ENCODE measurements around the gene LRGUK. TPM values are rescaled to one million over a fixed set of nuclear protein-coding genes. Genes with fewer than 3 reads are reported as not detected.
A peak's percentile ranks its signal among the peaks of the same experiment; 100 is the strongest.

Gene LRGUK
- total RNA-seq, 1 donor from 2014 or later: 2.2 TPM

DNA sequence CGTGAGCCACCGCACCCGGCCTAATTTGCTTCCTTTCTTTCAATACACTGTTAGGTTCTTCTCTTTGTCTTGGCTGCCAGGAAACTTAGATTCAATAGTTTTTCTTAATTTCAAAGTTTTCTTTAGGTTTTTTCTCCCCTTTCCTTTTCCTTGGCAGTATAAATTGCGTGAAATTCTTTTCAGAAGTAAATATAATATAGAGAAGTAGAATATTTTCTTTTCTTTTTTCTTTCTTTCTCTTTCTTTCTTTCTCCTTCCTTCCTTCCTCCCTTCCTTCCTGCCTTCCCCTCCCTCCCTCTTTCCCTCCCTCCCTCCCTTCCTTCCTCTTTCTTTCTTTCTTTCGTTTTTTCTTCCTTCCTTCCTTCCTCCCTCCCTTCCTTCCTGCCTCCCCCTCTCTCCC lies 1.7 kb downstream of the LRGUK start:
- DNase-seq (ENCODE audit: low spot score): no peak

DNA sequence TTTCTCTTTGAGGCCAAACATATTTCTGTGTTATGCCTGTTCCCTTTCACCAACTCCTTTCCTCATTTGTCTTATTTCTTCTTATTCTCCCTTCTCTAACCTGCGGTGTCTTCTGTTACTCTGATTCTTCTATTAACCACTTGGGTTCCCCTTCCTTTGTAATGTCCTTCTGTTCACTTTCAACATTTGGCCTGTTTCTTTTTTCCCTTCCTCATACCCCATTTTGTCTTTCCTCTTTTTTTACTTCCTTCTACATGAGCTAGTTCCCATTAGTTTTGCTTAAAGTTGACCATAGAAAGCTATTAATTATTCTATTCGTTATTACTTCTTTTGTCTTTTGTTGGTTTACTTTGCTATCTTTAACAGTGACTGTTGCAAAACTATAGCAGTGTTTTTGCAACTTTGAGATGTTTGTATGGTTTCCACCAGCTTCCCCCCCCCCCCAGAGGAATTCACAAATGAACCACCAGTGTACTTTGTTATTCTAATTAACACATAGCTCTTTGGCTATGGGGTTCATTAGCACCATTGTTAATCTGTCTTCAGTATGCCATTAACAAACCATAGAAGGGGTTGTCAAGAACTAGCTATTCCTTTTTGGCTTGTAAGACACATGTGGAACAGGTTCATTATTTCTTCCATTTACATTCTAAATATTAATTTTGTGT lies 2.9 kb downstream of the LRGUK start:
- no peak for DNase-seq (ENCODE audit: low spot score)

DNA sequence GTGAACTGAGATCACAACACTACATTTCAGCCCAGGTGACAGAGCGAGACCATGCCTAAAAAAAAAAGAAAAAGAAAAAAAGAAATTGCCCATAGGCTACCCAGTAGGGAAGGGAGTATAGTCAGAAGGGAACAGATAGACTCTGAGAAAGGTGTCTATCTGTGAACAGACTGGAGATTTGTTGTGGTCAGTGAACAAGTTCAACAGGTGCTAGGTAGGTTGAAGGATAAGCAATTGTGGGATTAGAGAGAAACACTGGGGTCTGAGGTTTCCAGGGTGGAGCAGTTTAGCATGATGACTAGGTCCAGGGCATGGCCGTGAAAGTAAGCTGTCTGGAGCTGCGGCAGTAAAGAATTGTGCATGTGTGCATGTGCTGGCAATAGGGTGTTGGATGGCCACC lies 6.9 kb downstream of the LRGUK start:
- no peak for DNase-seq (ENCODE audit: low spot score)

DNA sequence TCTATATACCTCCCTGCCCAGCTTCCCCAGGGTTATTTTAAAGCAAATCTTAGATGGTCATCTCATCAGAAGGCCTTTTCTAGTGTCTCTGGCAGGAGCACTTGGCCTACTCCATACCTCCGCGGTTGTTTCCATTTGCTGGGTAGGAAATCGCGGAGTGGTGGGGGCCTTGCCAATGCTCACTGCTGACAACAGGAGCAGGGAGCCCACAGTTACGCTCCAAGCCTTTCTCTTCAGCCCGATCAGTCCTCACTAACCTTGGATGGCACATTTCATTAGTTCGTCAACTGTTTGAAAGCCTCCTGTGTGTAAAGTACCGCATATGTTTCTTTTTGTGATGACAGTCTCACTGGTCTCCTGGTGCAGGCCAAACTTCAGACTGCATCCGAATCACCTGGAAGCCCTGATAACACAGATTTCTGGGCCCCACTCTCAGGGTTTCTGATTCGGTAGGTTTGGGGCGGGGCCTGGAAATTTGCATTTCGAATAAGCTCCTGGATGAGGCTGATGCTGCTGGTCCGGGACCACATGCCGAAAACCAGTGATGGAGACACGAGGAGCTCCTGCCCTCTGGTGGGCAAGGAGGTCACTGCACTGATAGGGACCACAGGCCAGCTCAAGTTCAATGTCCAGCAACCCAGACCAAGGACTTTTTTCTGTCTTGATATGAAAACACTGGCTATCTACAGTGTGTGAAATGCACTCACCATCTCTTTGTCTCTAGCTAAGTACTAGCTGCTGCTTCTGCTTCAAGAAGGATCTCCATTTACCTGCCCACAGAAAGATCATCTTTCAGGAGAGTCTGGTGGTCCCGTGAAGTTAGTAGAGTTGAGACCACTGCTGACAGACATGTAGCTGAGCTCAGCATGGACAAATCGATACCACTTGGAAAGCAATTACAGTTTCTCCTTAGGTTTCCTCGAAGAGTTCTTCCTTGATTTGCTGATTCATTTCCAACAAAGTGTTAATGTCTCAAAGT lies 14.0 kb downstream of the LRGUK start:
- DNase-seq (ENCODE audit: low spot score): peak; percentile 68

DNA sequence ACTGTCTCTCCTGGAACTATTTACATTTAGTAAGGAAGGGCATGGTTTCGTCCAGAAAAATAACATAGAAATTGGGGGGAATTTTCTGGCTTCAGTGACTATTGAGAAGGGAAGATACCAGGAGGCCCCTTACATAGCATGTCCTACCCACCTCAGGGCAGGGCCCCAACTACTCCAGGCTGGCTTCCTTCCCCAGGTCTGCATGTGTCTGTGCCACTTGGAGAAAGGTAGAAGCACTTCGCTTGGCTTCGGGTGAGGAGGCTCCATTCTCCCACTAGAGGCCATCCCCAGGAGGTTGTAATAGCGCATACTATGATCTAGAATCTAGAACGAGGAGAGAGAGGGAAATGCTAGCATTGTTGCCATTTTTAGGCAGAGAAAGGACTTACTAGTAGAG lies 14.7 kb downstream of the LRGUK start:
- DNase-seq (ENCODE audit: low spot score): no peak

DNA sequence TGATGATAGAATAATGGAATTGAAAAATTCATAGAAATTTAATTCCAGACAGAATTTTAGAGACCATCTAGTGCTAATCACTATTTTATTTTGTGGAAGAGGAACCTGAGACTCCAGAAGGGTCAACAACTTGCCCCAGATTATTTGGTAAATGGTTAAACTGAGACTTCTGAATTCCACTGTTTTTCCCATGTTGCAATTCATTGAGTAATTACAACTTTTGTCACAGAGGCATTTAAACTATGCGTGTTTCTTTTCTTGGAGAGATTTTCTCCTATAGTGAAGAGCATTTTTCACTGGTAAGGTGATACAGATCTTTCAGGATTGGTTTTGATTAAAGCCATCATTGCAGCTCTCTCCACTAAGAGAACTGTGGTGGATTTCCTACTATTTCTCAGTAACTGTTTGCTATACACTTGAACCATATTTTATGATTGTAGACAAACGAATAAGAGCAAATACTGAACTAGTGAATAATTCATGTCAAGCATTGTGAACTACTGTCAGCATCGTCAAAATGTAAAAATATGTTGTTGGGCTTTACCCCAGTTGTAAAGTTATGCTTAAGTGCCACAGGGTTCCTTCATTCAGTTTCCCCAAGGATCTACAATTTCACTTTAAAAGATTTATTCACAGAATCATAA lies 26.5 kb downstream of the LRGUK start:
- no peak for DNase-seq (ENCODE audit: low spot score)

DNA sequence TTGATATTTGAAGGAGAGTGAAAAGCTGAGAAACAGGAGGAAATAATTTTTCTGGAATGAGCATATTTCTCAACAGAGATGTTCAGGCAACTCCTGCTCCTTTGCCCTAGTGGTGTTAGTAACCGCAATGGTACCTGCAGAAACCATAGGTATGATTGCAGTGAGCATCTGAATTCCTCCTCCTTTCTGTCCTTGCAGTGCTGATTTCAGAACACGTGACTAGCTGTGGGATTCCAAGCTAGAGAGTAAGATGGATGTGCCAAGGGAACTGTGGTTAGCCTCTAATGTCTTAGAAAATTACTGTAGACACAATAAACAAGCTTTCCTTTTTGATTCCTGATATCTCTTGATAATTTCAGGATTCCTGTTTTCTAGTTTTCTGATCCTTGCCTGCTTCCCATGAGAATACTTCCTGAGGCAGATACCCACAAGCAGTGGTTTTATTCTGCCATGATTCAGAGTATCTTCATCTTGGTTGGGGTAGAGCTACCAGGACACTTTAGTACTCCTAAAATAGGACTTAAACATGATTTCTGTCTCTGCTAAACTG lies 27.5 kb downstream of the LRGUK start:
- no peak for DNase-seq (ENCODE audit: low spot score)

DNA sequence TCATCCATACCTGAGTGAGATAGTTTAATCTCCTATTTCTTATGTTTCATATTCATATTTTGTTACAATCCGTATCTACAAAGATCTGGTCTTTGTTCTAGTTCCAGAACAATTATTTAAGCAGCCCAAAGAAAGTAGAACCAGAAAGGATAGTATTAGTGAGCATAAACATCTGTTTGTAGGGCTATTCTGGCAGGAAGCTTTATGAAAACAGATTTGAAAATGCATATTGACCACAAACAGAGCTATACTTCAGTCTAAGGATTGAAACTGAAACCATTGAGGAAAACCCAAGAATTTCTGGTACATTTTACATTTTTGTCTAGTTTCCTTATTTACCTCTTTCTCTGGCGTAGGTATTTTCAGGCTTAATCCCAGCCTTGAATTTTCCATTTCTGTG lies 28.1 kb downstream of the LRGUK start:
- DNase-seq (ENCODE audit: low spot score): no peak

DNA sequence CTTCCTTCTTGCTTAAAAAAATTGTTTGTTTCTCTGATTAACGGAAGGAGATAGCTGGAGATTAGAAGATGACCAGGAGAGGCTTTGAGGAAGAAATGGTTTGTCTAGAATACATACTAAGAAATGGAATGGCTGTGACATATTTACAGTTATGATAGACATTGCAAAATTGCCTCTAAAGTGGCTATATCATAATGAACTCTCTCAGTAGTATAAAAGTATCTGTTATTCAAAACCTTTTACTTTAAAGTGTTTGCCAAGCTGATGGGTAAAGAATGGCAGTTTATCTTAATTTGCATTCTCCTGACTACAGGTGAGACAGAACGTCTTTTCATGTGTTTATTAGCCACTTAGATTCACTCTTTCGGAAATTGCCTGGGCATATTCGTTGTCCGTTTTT lies 28.7 kb downstream of the LRGUK start:
- DNase-seq (ENCODE audit: low spot score): no peak

DNA sequence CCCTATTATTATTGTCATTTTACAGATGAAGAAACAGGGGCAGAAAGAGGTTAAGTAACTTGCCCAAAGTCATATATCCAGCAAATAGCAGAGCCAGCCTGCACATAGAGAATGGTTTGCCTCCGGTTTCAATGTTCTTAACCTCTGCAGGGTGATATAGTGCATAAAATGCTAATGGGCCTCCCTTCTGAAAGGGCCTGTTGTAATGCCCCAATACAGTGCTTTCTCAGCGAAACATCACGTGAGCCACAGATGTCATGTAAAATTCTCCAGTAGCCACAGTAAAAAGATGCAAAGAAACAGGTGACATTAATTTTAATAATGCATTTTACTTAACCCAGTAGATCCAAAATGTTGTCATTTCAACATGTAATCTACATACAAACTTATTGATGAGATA lies 38.1 kb downstream of the LRGUK start:
- DNase-seq (ENCODE audit: low spot score): no peak

DNA sequence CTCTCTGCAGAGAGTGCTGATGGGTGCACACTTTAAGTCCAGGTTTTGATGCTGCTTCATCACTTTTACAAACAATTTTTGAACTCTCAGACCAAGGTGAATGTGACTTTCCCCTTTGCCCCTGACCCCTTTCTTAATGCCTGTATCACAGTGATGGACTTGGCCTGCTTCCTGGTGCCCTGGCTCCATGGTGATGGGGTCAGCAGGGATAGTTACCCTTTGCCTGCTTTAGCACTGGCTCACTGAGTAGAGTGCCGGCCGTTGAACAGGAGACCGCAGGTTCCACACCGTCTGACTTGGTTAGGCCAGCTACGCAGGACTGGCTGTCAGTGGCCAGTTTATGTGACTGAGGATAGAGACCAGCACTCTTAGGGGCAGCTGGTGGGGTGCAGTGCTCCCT lies 40.1 kb downstream of the LRGUK start:
- DNase-seq (ENCODE audit: low spot score): no peak

DNA sequence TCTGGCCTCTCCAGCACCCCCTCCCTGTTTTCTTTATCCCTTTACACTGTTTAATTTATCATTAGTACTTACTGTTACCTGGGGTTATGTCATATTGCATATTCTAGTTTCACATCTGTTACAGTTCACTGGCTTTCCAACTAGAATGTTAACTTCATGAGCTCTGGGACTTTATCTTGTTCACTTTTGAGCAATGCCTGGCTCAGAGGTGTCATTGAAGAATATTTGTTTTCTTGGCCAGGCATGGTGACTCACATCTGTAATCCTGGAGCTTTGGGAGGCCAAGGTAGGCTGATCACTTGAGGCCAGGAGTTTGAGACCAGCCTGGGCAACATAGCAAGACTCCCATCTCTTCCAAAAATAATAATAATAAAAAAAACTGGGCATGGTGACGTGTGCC lies 40.7 kb downstream of the LRGUK start:
- no peak for DNase-seq (ENCODE audit: low spot score)

DNA sequence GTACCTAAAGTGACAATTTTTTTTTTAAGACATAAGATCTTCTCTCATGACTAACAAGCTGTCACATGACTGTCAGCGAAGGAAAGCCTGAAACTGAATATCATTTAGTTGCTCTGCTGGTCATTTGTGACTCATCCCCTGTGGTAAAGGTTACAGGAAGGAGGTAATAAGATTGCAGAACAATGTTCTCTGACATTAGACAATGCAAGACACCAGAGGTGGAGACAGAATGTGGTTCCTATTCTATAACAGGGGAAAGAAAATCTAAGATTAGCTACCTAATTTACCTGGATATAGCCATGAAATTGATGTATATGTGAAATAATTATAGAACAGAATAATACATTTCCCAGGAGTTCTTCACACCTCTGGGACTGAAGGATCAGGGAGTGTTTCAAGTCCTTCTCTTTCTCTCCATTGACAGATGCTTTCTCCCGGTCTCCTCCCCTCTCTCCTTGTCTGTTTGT lies 47.7 kb downstream of the LRGUK start:
- no peak for DNase-seq (ENCODE audit: low spot score)

DNA sequence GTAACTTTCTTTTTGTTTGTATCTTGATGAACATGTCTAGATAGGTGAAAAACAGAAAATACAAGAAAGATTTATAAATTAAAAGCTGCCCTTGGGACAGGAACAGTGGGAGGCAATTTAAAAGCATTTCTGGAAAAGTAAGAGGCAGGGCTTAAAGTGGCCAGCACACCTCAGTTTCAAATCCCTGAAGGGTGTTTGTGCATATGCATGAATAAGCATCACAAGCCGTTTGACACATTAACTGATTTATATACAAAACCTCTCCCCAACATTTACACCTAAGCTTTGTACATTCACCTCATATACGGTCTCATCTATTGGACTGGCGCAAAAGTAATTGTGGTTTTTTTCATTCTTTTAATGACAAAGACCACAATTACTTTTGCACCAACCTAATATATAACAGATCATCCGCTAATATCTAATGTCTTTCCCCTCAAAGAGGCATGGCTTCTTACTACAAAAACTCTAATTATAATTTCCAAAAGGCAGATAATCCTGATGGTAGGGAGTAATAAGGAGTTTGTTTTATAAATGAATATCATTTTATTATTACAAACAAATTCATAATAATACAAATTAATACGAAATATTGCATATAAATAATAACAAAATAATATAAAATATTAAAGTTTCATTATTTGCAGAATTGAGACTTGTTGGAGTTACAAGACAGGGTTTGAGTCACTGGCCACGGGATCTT lies 48.3 kb downstream of the LRGUK start:
- no peak for DNase-seq (ENCODE audit: low spot score)

DNA sequence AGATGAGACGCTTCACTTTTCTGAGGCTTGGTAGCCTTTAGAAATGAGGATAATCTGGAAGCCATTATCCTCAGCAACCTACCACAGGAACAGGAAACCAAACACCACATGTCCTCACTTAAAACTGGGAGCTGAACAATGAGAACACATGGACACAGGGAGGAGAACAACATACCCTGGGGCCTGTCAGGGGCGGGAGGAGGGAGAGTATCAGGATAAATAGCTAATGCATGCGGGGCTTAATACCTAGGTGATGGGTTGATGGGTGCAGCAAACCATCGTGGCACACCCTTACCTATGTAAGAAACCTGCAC lies 48.9 kb downstream of the LRGUK start:
- DNase-seq (ENCODE audit: low spot score): no peak

DNA sequence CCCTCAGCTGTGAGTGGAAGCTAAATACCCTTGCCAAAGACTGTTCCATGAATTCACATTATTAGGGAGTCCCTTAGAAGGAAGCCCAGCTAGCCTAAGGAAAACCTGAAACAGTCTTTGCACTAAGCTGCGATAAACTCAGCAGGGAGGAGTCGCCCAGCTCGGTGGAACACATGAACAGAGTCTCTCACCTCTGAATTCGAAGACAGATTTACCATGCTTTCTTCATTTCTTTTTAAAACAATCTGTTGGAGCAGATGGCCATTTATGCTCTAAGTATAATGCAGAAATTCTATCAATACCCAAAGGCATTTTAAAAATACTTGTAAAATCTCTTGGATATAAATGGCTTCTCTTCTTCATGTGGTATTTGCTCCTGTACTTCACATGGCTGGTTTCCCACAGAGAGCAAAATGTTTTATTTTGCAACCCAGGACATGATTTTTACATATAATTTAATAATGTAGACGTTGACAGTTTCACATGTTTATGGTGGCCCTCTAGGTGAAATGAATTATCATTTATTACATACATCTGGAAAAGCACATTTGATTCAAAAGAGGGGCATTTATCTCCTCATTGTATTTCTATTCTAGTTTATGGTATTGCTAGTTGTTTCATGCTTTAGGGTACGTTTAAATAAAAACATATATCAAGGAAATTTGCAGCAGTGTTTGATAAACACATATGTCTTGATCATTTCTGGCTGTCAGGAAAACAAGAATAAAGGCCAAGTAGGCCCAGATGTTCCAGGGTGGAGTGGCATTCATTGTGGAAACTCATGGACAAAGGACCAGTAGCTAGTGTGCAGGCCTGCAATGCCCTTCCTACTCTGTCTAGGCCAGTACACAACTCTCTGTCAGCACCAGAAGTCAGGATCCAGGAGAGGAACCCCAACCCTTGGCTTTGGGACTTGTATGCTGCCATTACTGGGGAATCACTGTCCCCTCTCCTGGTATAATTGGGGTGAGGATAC lies 52.2 kb downstream of the LRGUK start:
- no peak for DNase-seq (ENCODE audit: low spot score)

DNA sequence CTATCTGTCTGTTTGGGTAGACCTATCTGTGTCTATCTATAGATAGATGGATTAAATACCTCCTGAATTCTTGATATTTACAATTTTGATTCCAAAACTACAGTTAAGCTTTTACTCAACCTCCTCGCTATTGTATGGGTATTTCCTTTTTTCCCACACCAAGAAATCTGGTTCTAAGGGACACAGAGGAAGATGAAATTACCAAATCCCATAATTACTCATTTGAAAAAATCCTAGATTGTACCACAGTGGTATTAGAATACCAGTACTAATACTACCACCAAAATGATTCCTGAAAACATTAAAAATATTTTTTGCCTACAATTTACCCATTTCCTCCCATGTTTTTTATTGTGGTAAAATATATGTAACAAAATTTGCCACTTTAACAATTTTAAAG lies 53.2 kb downstream of the LRGUK start:
- DNase-seq (ENCODE audit: low spot score): no peak

DNA sequence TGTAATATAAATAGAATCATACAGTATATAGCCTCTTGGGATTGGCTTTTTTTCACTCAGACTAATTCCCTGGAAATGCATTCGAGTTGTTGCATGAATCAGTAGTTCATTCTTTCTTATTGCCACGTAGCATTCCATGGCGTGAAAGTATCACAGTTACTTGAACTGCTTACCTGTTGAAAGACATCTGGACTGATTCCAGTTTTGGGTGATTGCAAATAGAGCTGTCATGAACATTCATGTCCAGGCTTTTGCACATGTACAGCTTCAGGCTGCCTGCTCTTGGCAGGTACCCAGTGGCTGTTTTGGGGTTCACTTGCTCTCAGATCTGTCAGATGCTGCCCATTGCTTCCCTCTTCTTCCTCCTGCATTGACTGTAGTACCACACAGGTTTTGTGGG lies 54.9 kb downstream of the LRGUK start:
- DNase-seq (ENCODE audit: low spot score): no peak

DNA sequence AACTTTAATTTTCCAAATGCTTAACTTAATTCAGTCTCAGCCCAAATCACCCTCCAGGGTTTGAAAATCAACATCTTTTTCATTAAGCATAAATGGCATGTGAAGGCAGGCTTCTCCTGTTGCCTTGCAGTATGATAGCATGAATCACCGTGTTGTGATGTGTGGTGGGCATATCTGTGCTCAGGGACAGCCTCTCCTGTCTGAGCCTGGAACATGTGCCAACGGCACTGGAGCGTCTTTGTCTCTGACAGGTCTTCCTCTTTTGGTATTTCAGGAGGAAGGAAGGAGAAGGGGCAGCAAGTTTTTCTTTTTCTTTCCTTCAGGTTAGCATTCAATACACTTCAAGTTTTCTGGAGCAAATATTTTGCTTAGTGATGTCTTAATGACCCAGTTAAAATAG lies 57.6 kb downstream of the LRGUK start:
- DNase-seq (ENCODE audit: low spot score): no peak

DNA sequence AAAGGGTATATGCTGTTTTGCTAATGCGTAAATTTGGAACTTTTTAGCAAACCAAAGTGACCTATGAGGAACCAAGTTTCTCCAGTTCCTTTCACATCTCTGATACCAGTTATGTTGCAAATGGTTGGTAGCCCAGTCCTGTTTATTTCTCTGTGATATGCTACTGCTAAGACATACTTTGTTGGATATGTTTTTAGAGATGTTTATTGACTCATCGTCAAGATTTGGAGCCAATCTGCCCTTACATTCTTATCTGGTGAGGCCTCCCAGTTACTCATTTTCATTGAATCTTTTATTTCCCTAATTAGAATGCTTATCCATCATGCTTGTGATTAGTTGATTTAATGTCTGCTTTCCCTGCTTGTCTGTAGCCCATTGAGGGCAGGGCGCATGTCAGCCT lies 58.9 kb downstream of the LRGUK start:
- no peak for DNase-seq (ENCODE audit: low spot score)

DNA sequence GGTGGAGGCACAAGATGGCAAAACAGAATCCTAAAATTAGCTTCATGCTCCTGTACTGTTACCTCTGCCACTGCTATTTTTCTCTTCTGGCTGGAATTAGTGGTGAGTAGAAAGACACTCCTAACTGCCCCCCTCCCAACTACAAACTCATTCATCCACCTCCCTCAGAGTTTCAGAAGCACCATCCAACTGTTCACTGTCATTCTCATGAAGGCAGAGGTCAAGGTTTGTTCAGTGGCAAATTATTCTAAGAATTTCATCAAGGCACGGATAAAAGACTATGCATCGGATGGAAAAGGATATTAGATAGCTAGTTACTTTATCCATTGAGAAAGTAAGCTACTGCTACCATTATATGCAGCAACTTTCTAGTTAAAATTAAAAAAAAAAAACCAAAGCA lies 59.7 kb downstream of the LRGUK start:
- DNase-seq (ENCODE audit: low spot score): no peak
